ENCODE results near the gene ATP10A. TPM values are rescaled to one million over a fixed set of nuclear protein-coding genes. Genes with fewer than 3 reads are reported as not detected.

Gene ATP10A
- total RNA-seq, 1 experiment from 2014 or later = 0.02 TPM

DNA sequence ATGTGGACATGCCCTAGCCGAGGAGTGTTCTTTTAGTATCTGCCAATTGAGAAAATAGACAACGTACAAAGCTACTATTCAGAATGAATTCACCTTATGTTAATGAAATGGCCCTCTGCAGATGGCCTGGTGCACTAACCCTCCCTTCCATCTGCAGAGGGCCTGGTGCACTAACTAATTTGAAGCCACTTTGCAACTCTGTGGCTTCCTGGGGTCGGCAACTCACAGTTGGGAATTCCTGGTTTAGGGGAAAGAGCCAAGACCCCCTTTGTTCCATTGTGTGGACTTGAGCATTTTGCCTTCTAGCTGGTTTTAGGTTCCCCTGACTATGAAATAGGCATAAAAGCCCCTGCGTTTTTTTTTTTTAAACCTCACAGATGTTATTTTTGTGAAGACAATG is 220.0 kb downstream of the ATP10A start:
- ATAC-seq = no peak

DNA sequence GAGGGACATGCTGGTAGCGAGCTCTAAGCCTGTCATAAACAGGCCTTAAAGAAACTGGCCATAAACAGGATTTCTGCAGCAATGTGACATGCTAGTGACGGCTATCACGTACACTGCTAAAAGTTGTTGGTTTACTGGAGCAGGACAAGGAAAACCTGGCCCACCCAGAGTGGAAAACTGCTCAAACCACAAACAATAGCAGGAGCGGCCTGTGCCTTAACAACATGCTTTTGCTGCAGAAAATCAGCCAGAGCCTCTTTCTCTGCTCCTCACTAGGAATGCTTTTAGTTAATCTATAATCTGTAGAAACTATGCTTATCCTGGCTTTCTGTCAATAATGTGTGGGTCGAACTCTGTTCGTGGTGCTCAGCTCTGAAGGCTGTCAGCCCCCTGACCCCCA is 221.4 kb downstream of the ATP10A start:
- intact Hi-C loops (cut with micrococcal nuclease) = no loop called here
- no peak overlapping the region for H3K27ac ChIP-seq (ENCODE audit: low read depth, low read length)
- no peaks in the 10 kb centered on the region for H3K4me1 ChIP-seq (ENCODE audit: control insufficient read depth in 1 of 2, insufficient read depth in 2 of 2, low read length in 2 of 2)
- DNase-seq (ENCODE audit: low read depth, low spot score) (no peak), ATAC-seq (no peak)
- ChIA-PET POLR2A (no interaction called here), CTCF (no interaction called here), RAD21 (ENCODE audit: low non-redundant PET in 1 of 2, low total read pairs in 2 of 2, uncharacterized antibody in 2 of 2, unreplicated experiment in 2 of 2) (no interaction called here)
- no peaks in the 10 kb centered on the region for H4K20me1 ChIP-seq (ENCODE audit: insufficient read depth)
- no peak overlapping the region for H3K4me2 ChIP-seq (ENCODE audit: low read length)
- TF ChIP-seq SRF (IDR thresholded peaks at IDR 0.05; ENCODE audit: low read depth) (no peak), POLR2AphosphoS5 (IDR thresholded peaks at IDR 0.05; ENCODE audit: low read depth, low read length) (no peak), EZH2phosphoT487 (IDR thresholded peaks at IDR 0.05; ENCODE audit: borderline replicate concordance) (no peak), TCF7L2 (IDR thresholded peaks at IDR 0.05; ENCODE audit: borderline replicate concordance, extremely low read depth, insufficient read depth, insufficient read length) (no peak), YY1 (IDR thresholded peaks at IDR 0.05; ENCODE audit: extremely low read depth, insufficient replicate concordance, low read depth, low read length) (no peak), EGR1 (IDR thresholded peaks at IDR 0.05; ENCODE audit: low read depth) (no peak), CEBPB (IDR thresholded peaks at IDR 0.05; ENCODE audit: low read depth) (no peak), FOSL1 (IDR thresholded peaks at IDR 0.05; ENCODE audit: low read depth) (no peak), POLR2A (IDR thresholded peaks at IDR 0.05; ENCODE audit: borderline replicate concordance, extremely low read depth, insufficient read depth, insufficient read length) (no peak)
- TF ChIP-seq, protein P1, sequence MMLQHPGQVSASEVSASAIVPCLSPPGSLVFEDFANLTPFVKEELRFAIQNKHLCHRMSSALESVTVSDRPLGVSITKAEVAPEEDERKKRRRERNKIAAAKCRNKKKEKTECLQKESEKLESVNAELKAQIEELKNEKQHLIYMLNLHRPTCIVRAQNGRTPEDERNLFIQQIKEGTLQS (IDR thresholded peaks at IDR 0.05) = no peak
- TF ChIP-seq, protein P2, sequence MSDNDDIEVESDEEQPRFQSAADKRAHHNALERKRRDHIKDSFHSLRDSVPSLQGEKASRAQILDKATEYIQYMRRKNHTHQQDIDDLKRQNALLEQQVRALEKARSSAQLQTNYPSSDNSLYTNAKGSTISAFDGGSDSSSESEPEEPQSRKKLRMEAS (IDR thresholded peaks at IDR 0.05) = no peak
- TF ChIP-seq, protein P3, sequence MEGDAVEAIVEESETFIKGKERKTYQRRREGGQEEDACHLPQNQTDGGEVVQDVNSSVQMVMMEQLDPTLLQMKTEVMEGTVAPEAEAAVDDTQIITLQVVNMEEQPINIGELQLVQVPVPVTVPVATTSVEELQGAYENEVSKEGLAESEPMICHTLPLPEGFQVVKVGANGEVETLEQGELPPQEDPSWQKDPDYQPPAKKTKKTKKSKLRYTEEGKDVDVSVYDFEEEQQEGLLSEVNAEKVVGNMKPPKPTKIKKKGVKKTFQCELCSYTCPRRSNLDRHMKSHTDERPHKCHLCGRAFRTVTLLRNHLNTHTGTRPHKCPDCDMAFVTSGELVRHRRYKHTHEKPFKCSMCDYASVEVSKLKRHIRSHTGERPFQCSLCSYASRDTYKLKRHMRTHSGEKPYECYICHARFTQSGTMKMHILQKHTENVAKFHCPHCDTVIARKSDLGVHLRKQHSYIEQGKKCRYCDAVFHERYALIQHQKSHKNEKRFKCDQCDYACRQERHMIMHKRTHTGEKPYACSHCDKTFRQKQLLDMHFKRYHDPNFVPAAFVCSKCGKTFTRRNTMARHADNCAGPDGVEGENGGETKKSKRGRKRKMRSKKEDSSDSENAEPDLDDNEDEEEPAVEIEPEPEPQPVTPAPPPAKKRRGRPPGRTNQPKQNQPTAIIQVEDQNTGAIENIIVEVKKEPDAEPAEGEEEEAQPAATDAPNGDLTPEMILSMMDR (IDR thresholded peaks at IDR 0.05 in 2 of 3, conservative IDR thresholded peaks at IDR 0.05 in 1 of 3; ENCODE audit: borderline replicate concordance in 1 of 3, insufficient read depth in 1 of 3, low read depth in 2 of 3, low read length in 2 of 3) = no peak
- H3K9me3 ChIP-seq (ENCODE audit: control insufficient read depth in 1 of 2, insufficient read depth in 1 of 2, low read depth in 1 of 2, low read length in 2 of 2) = peaks cover 8 to 25% of the 10 kb centered on the region in 2 experiments; a peak in 2 of 4 replicates
- H3K79me2 ChIP-seq (ENCODE audit: insufficient read depth, low read length) = no peaks in the 10 kb centered on the region
- no peaks in the 10 kb centered on the region for H3K27me3 ChIP-seq (ENCODE audit: insufficient read depth, low read length)
- H3K9ac ChIP-seq (ENCODE audit: low read length) = no peak overlapping the region
- H3K36me3 ChIP-seq (ENCODE audit: control insufficient read depth in 1 of 2, insufficient read depth in 2 of 2, low read length in 2 of 2) = no peaks in the 10 kb centered on the region
- H3K4me3 ChIP-seq (replicated peaks in 1 of 2; ENCODE audit: low read depth in 1 of 2, low read length in 2 of 2) = no peak overlapping the region
- BruUV-seq (replicated peaks) = no TSS peak
- H3K9me2 ChIP-seq (ENCODE audit: insufficient read depth) = no peaks in the 10 kb centered on the region
- no peak overlapping the region for H2AFZ ChIP-seq (ENCODE audit: low read depth, low read length, poor library complexity, severe bottlenecking)

More for the DNA sequence above, 220.0 kb downstream of the ATP10A start:
- Histone ChIP-seq H4K20me1 (ENCODE audit: insufficient read depth) (no peaks in the 10 kb centered on the region), H3K27ac (ENCODE audit: low read depth, low read length) (no peak overlapping the region), H3K27me3 (ENCODE audit: insufficient read depth, low read length) (no peaks in the 10 kb centered on the region), H3K36me3 (ENCODE audit: control insufficient read depth in 1 of 2, insufficient read depth in 2 of 2, low read length in 2 of 2) (no peaks in the 10 kb centered on the region), H3K79me2 (ENCODE audit: insufficient read depth, low read length) (no peaks in the 10 kb centered on the region), H3K4me1 (ENCODE audit: control insufficient read depth in 1 of 2, insufficient read depth in 2 of 2, low read length in 2 of 2) (no peaks in the 10 kb centered on the region), H3K4me2 (ENCODE audit: low read length) (no peak overlapping the region), H3K9me2 (ENCODE audit: insufficient read depth) (no peaks in the 10 kb centered on the region), H3K9me3 (ENCODE audit: control insufficient read depth in 1 of 2, insufficient read depth in 1 of 2, low read depth in 1 of 2, low read length in 2 of 2) (peaks cover 8 to 29% of the 10 kb centered on the region in 2 experiments; a peak in 2 of 4 replicates), H3K9ac (ENCODE audit: low read length) (no peak overlapping the region), H2AFZ (ENCODE audit: low read depth, low read length, poor library complexity, severe bottlenecking) (no peak overlapping the region), H3K4me3 (replicated peaks in 1 of 2; ENCODE audit: low read depth in 1 of 2, low read length in 2 of 2) (no peak overlapping the region)
- no TSS peak for BruUV-seq (replicated peaks)
- ChIA-PET CTCF (no interaction called here), RAD21 (ENCODE audit: low non-redundant PET in 1 of 2, low total read pairs in 2 of 2, uncharacterized antibody in 2 of 2, unreplicated experiment in 2 of 2) (no interaction called here), POLR2A (no interaction called here)
- TF ChIP-seq ZFX (IDR thresholded peaks at IDR 0.05) = no peak
- intact Hi-C loops (cut with micrococcal nuclease) = no loop called here
- DNase-seq (ENCODE audit: low read depth, low spot score) = no peak
